Sigmoid colon (tissue), 7 donors: Measurements from ENCODE around the gene CATSPER1. TPM values are rescaled to one million over a fixed set of nuclear protein-coding genes. Genes with fewer than 3 reads are reported as not detected.
A peak's percentile ranks its signal among the peaks of the same experiment; 100 is the strongest.

Source experiments
- DNase-seq: peaks from one replicate; pipeline ENCODE4 v3.0.0-alpha.2; 2019
- H3K27ac ChIP-seq, 4 donors: fragments of 200-600 bp; sonication (generic); one replicate each; pipeline ENCODE4 v1.5.1; 2016 to 2019; ENCODE audit warnings: mild to moderate bottlenecking in 1 of 4
- H3K27me3 ChIP-seq, 3 donors: fragments of 200-600 bp; sonication (generic); one replicate each; pipeline ENCODE4 v1.5.1; 2019; ENCODE audit warnings: mild to moderate bottlenecking in 1 of 3
- H3K36me3 ChIP-seq, 4 donors: fragments of 200-600 bp; sonication (generic); one replicate each; pipeline ENCODE4 v1.5.1; 2016 to 2019
- H3K4me1 ChIP-seq, 4 donors: fragments of 200-600 bp; sonication (generic); one replicate each; pipeline ENCODE4 v1.5.1; 2017 to 2019
- H3K4me3 ChIP-seq, 4 donors: fragments of 200-600 bp; sonication (generic); one replicate each; pipeline ENCODE4 v1.5.1; 2017 to 2019; ENCODE audit warnings: mild to moderate bottlenecking in 2 of 4, moderate library complexity in 1 of 4
- H3K9me3 ChIP-seq, 4 donors: fragments of 200-600 bp in 3 of 4; sonication (generic) in 3 of 4; one replicate each; pipeline versions ENCODE4 v1.5.1 to v1.6.1; 2013 to 2019
- EP300 ChIP-seq, 4 donors: sonication (generic); formaldehyde crosslinking; IDR thresholded peaks; one replicate each; pipeline ENCODE4 v1.6.1; 2017; ENCODE audit warnings: antibody characterized with exemption in 4 of 4
- POLR2A ChIP-seq, 2 donors: fragments of 450-650 bp; IDR thresholded peaks; one replicate each; pipeline ENCODE4 v1.6.1; 2016; ENCODE audit warnings: antibody characterized with exemption in 2 of 2, mild to moderate bottlenecking in 2 of 2, moderate library complexity in 2 of 2
- POLR2AphosphoS5 ChIP-seq, 4 donors: sonication (generic); formaldehyde crosslinking; IDR thresholded peaks; one replicate each; pipeline ENCODE4 v1.6.1; 2017; ENCODE audit warnings: antibody characterized with exemption in 4 of 4
- WGBS, 2 donors: extraction: QIAGEN DNeasy Blood & Tissue Kit; methylation state at CpG; one replicate each; pipeline ENCODE4 v1.1.7; 2013; 5-methylcytosine and 5-hydroxymethylcytosine counted together
- intact Hi-C: fragments of 100-400 bp; cut with DNase I; formaldehyde crosslinking; loops from one replicate; pipeline ENCODE4 v1.15.1; 2023
- polyA plus RNA-seq, 3 donors: library from polyadenylated mRNA; stranded (reverse); fragments of 200-250 nt; gene quantifications; one replicate each; pipeline ENCODE4 v1.2.3, GENCODE V29; 2013
- total RNA-seq, 4 donors: library from RNA; depleted of rRNA; stranded (reverse); fragments of >200 nt; gene quantifications; one replicate each; pipeline ENCODE4 v1.1.0, GENCODE V29; 2016
- TF ChIP-seq, protein P1 (sequence below), 4 experiments: fragments of 450-650 bp in 3 of 4; fragments of 200-600 bp in 1 of 4; IDR thresholded peaks; one replicate each; pipeline ENCODE4 v1.5.1; 2016 to 2019; ENCODE audit warnings: antibody characterized with exemption in 4 of 4, mild to moderate bottlenecking in 3 of 4, moderate library complexity in 2 of 4
- donor health status: healthy with polysubstance abuse.
- donor health status: Bipolar disorder and iron deficiency.
- donor health status: healthy.

The CATSPER1 gene
- total and polyA plus RNA-seq, 7 donors = 0.06 TPM; not detected in 6

DNA sequence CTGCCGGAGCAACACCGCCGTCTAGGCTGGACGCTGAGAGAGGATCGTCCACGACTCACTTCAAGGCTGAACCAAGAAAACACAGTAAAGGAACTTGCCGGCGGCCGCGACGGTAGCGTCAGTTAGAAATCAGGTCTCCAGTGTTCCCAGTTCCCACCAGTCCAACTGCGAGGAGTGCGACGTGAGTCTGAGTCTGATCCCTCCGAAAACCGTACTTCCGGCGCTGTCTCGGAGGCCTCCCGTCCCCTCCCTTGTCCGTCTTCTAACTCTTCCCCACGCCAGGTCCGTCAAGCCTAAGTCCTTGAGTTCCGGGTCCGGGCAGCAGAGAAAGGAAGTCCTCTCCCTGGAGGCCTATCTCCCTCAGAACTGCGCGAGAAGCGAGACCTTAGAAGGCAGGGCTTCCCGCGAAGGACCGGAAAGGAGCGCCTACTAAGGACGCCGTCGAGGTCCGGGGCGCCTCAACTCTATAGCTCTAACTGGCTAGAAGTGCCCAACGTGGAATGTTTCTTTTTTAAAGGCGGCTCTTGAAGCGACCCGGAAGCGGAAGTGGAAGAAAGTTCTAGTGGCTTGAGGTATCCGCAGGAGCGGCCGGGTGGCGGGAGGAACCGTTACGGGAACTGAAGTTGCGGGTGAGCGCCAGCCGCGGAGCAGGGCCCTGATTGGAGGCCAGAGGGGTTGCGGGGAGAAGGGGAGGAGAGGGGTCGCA, 24.2 kb downstream of the CATSPER1 start, which contains the start of the genes BANF1 and EIF1AD:
BANF1 (plus strand) TSS at position 562 of the 706 bp plus-strand sequence. CDS start 748 bp downstream, outside the sequence.
EIF1AD (minus strand) TSS at position 216 of the 706 bp plus-strand sequence. CDS start 1,768 bp downstream, outside the sequence.
- intact Hi-C loops = loop anchor here (1.0 to 5.0 kb wide), 3 partner anchors 41 to 115 kb away; partner anchors contain the start of genes FIBP, SART1 and SF3B2
- 0% methylated on average over 55 of the region's 55 CpGs for WGBS, 2 donors

DNA sequence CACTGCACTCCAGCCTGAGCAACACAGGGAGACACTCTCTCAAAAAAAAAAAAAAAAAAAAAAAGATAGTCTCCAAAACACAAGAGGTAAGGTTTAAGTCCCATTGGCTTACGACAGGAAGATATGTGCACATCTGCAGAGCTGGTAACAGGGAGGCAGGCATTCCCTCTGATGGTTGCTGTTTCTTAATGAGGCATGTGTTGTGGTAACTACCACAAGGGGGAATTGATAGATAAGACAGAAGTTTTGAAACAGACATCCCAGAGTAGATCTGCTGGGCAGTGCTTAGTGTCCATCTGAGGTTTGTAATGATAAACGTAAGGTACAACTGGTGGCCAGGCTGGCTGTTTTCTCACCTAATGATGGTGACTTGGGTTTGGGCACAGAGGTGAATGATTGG, 29.0 kb downstream of the CATSPER1 start:
- no peak for DNase-seq
- Histone ChIP-seq H3K4me1 (peaks cover 0 to 22% (median 17%) of the 10 kb centered on the region in 4 donors), H3K36me3 (peaks cover 28 to 40% (median 30%) of the 10 kb centered on the region in 4 donors), H3K27me3 (no peaks in the 10 kb centered on the region), H3K9me3 (no peaks in the 10 kb centered on the region), H3K4me3 (no peak overlapping the region), H3K27ac (no peak overlapping the region)
- intact Hi-C loops = no loop called here
- TF ChIP-seq, protein P1, sequence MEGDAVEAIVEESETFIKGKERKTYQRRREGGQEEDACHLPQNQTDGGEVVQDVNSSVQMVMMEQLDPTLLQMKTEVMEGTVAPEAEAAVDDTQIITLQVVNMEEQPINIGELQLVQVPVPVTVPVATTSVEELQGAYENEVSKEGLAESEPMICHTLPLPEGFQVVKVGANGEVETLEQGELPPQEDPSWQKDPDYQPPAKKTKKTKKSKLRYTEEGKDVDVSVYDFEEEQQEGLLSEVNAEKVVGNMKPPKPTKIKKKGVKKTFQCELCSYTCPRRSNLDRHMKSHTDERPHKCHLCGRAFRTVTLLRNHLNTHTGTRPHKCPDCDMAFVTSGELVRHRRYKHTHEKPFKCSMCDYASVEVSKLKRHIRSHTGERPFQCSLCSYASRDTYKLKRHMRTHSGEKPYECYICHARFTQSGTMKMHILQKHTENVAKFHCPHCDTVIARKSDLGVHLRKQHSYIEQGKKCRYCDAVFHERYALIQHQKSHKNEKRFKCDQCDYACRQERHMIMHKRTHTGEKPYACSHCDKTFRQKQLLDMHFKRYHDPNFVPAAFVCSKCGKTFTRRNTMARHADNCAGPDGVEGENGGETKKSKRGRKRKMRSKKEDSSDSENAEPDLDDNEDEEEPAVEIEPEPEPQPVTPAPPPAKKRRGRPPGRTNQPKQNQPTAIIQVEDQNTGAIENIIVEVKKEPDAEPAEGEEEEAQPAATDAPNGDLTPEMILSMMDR (IDR thresholded peaks at IDR 0.05) = no peak
- TF ChIP-seq EP300 (IDR thresholded peaks at IDR 0.05) (no peak), POLR2AphosphoS5 (IDR thresholded peaks at IDR 0.05) (no peak), POLR2A (IDR thresholded peaks at IDR 0.05) (no peak)
- WGBS, 2 donors = 88 to 90% methylated on average over 2 of the region's 2 CpGs

More for the DNA sequence above, 24.2 kb downstream of the CATSPER1 start, which contains the start of the genes BANF1 and EIF1AD:
- Histone ChIP-seq H3K4me1 (peaks cover 0 to 31% (median 26%) of the 10 kb centered on the region in 4 donors), H3K9me3 (no peaks in the 10 kb centered on the region), H3K36me3 (peaks cover 31 to 56% (median 35%) of the 10 kb centered on the region in 4 donors), H3K4me3 (peak within 1 kb of the TSS; percentile 66 to 85 (median 72)), H3K27me3 (no peaks in the 10 kb centered on the region), H3K27ac (peak within 1 kb of the TSS; percentile 86 to 94 (median 92))
- peak; percentile 97 for DNase-seq
- TF ChIP-seq POLR2A (IDR thresholded peaks at IDR 0.05) (peak; percentile 17 to 56), EP300 (IDR thresholded peaks at IDR 0.05) (no peak), POLR2AphosphoS5 (IDR thresholded peaks at IDR 0.05) (peak; percentile 77 to 90 (median 84))
- TF ChIP-seq, protein P1 (IDR thresholded peaks at IDR 0.05) = no peak

DNA sequence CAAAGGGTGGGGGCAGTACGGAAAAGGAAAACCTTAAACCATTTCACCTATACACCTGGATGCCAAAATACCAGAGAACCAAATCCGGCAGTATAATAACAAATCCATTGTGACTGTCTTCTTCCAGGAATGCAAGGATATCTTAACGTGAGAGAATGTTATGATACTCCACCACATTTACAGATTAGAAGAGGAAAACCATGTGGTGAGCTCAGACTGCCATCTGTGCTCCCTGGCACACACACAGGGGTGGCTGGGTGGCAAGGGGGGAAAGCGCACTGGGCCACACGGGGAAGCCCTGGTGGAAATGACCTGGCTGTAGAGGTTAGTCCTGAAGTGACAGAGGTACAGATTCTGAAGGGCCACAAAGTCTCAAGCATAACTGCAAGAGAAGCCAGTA, 34.2 kb downstream of the CATSPER1 start:
- H3K4me3 ChIP-seq = no peak overlapping the region
- H3K4me1 ChIP-seq = no peaks in the 10 kb centered on the region
- intact Hi-C loops = no loop called here
- no peak for DNase-seq
- TF ChIP-seq, protein P1 (IDR thresholded peaks at IDR 0.05) = no peak
- no peak for TF ChIP-seq EP300 (IDR thresholded peaks at IDR 0.05)
- no peak for TF ChIP-seq POLR2AphosphoS5 (IDR thresholded peaks at IDR 0.05)
- TF ChIP-seq POLR2A (IDR thresholded peaks at IDR 0.05) = no peak
- H3K9me3 ChIP-seq = no peaks in the 10 kb centered on the region
- H3K27ac ChIP-seq = no peak overlapping the region
- H3K36me3 ChIP-seq = peaks cover 0 to 6% (median 2%) of the 10 kb centered on the region in 4 donors
- no peaks in the 10 kb centered on the region for H3K27me3 ChIP-seq
- 86 to 90% methylated on average over 5 of the region's 5 CpGs for WGBS, 2 donors

DNA sequence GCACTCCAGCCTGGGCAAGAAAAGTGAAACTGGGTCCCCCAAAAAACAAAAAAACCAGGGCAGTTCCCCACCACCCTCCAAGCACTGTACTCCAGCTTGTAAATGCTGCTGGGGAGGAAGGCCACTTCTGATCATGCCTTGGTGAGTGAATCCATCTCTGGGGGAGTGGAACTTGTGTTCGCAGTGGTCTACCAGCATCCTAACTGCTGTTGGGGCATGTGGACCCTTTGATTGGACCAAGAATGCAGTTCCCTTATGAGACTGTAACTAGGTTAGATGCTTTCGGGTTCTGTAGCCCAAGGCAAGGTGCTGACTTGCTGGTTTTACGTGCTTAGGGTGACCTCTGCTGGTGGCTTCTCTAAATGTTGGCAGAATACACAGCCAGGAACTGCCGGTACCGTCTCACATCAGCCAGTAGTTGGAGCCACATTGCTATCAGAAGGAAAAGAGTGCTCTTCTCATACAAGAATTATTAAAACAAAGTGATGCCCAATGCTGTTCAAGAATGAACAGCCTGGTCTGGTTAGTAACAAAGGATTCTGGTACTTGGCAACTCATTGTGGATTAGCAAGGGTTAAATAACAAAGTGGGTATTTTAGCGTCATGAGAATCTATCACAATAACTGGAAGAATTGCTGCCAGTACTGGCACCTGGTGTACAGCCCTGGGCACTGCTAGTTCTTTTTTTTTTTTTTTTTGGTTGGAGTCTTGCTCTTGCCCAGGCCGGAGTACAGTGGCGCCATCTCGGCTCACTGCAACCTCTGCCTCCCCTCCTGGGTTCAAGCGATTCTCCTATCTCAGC, 37.3 kb downstream of the CATSPER1 start:
- no peaks in the 10 kb centered on the region for H3K9me3 ChIP-seq
- H3K4me3 ChIP-seq = no peak overlapping the region
- intact Hi-C loops = loop anchor here (1.0 to 10.0 kb wide), 3 partner anchors 105 to 284 kb away; no protein-coding TSS in a partner anchor
- WGBS, 2 donors = 9 to 23% methylated on average over 10 of the region's 10 CpGs
- TF ChIP-seq, protein P1 (IDR thresholded peaks at IDR 0.05) = peak; percentile 87 to 98 (median 94)
- TF ChIP-seq POLR2AphosphoS5 (IDR thresholded peaks at IDR 0.05) (peak in 3 of 4 donors; percentile 21 to 61 (median 48)), EP300 (IDR thresholded peaks at IDR 0.05) (no peak)
- H3K27me3 ChIP-seq = no peaks in the 10 kb centered on the region
- peak; percentile 94 for DNase-seq
- no peaks in the 10 kb centered on the region for H3K4me1 ChIP-seq
- no peaks in the 10 kb centered on the region for H3K36me3 ChIP-seq
- H3K27ac ChIP-seq = peak overlapping the region in 3 of 4 donors; percentile 25 to 38 (median 31)
